ENCODE data around the gene MPPED2.

MPPED2 gene

DNA sequence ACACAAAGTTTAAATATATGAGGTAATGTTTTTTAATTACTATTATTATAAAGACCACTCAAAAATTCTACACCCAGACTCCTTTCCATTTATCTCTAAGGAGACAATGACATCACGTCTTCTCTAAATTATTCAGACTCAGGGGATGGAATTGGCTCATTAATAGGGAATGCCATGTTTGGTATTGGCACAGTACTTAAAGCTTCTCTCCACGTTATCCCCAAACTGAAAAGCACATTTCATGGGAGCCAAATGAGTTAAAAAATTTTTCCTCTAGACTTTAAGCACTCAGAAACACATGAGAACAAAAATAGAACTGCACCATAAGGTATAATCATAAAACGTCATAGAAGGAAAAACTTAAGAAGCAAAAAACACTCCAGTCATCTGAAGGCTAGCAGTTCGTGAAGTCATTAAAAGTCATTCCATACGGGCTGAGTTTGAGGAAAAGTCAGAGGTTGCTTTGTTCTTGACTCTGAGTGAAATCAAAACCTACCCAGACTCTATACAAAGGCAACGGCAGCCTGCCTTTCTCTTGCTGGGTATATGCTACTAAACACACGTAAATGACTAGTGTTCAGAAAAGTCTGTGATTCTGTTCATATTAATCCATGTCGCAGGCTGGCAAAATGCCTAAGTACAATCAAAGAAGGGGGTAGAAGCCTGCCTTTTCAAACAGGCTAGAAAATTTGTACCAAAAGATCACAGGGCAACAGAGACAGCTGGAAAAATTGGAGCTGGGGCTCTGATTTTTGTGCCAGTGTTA, 8.7 kb upstream of the MPPED2 start:
- H3K4me1 ChIP-seq (ENCODE audit: insufficient read depth, low read length), result no peaks in the 10 kb centered on the region
- no peaks in the 10 kb centered on the region for H3K36me3 ChIP-seq (ENCODE audit: insufficient read depth, low read length)
- TF ChIP-seq EZH2 (IDR thresholded peaks at IDR 0.05; ENCODE audit: borderline replicate concordance, low read depth, low read length, severe bottlenecking), result no peak
- TF ChIP-seq, protein P1, sequence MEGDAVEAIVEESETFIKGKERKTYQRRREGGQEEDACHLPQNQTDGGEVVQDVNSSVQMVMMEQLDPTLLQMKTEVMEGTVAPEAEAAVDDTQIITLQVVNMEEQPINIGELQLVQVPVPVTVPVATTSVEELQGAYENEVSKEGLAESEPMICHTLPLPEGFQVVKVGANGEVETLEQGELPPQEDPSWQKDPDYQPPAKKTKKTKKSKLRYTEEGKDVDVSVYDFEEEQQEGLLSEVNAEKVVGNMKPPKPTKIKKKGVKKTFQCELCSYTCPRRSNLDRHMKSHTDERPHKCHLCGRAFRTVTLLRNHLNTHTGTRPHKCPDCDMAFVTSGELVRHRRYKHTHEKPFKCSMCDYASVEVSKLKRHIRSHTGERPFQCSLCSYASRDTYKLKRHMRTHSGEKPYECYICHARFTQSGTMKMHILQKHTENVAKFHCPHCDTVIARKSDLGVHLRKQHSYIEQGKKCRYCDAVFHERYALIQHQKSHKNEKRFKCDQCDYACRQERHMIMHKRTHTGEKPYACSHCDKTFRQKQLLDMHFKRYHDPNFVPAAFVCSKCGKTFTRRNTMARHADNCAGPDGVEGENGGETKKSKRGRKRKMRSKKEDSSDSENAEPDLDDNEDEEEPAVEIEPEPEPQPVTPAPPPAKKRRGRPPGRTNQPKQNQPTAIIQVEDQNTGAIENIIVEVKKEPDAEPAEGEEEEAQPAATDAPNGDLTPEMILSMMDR (IDR thresholded peaks at IDR 0.05; ENCODE audit: borderline replicate concordance, extremely low read depth, low read length, poor library complexity, severe bottlenecking), result no peak
- no peak overlapping the region for H3K27ac ChIP-seq (ENCODE audit: low read length)
- H4K20me1 ChIP-seq (ENCODE audit: insufficient read depth, low read length), result no peaks in the 10 kb centered on the region
- no peak overlapping the region for H2AFZ ChIP-seq (ENCODE audit: low read depth, low read length)
- ATAC-seq (ENCODE audit: insufficient read depth, low read depth) (no peak), DNase-seq (no peak)
- H3K9me3 ChIP-seq (ENCODE audit: insufficient read depth, low read length, severe bottlenecking), result no peaks in the 10 kb centered on the region
- no peaks in the 10 kb centered on the region for H3K27me3 ChIP-seq (ENCODE audit: insufficient read depth, low read length, poor library complexity)
- H3K79me2 ChIP-seq (ENCODE audit: insufficient read depth, low read length), result no peaks in the 10 kb centered on the region
- no peak overlapping the region for H3K4me3 ChIP-seq (ENCODE audit: low read depth in 1 of 2, low read length in 2 of 2)
- no peak overlapping the region for H3K9ac ChIP-seq (ENCODE audit: low read depth, low read length)
- H3K4me2 ChIP-seq (ENCODE audit: insufficient read depth, low read length), result no peak overlapping the region

DNA sequence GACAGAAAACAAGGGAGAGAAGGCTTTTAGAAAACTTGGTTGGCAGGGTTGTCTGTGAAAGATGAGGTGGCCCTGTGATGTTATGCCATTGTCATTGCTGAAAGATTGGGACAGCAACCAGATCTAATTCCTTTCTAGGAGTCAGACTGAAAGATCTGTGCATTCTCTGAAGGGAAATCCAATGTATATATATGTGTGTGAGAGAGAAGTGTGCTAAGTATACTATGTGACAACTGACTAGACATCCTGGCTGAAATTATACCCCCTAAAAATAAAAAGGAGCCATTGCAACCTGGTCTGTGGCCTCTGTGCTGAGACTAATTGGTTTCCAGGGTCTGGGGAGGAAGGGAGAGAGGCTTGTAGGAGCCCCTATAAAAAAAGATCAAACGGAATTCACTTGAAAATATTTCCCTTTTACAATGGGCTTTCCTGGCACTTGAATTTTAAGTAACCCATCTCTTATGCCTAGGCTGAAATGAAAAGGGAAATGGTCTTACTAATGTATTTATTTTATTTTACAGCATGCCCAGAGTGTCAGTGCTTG, 1.2 kb upstream of the MPPED2 start:
- no peak overlapping the region for H3K9ac ChIP-seq (ENCODE audit: low read depth, low read length)

GRCh38 chr11:30585892-30586250, 282 bp downstream of the MPPED2 start:
- Histone ChIP-seq H3K4me3 (ENCODE audit: low read depth in 1 of 2, low read length in 2 of 2) (no peak overlapping the region), H3K36me3 (ENCODE audit: insufficient read depth, low read length) (no peaks in the 10 kb centered on the region), H3K9me3 (ENCODE audit: insufficient read depth, low read length, severe bottlenecking) (no peaks in the 10 kb centered on the region), H3K79me2 (ENCODE audit: insufficient read depth, low read length) (no peaks in the 10 kb centered on the region), H3K9ac (ENCODE audit: low read depth, low read length) (no peak overlapping the region), H3K27ac (ENCODE audit: low read length) (no peak overlapping the region), H3K4me1 (ENCODE audit: insufficient read depth, low read length) (no peaks in the 10 kb centered on the region), H2AFZ (ENCODE audit: low read depth, low read length) (no peak overlapping the region), H3K27me3 (ENCODE audit: insufficient read depth, low read length, poor library complexity) (no peaks in the 10 kb centered on the region), H4K20me1 (ENCODE audit: insufficient read depth, low read length) (no peaks in the 10 kb centered on the region), H3K4me2 (ENCODE audit: insufficient read depth, low read length) (no peak overlapping the region)
- ATAC-seq (ENCODE audit: insufficient read depth, low read depth) (no peak), DNase-seq (no peak)
- no peak for TF ChIP-seq EZH2 (IDR thresholded peaks at IDR 0.05; ENCODE audit: borderline replicate concordance, low read depth, low read length, severe bottlenecking)
- TF ChIP-seq, protein P1 (IDR thresholded peaks at IDR 0.05; ENCODE audit: borderline replicate concordance, extremely low read depth, low read length, poor library complexity, severe bottlenecking), result no peak

More for the DNA sequence above, 1.2 kb upstream of the MPPED2 start:
- ATAC-seq (ENCODE audit: insufficient read depth, low read depth) (no peak), DNase-seq (no peak)
- Histone ChIP-seq H3K4me3 (ENCODE audit: low read depth in 1 of 2, low read length in 2 of 2) (no peak overlapping the region), H3K4me1 (ENCODE audit: insufficient read depth, low read length) (no peaks in the 10 kb centered on the region), H3K27ac (ENCODE audit: low read length) (no peak overlapping the region), H3K27me3 (ENCODE audit: insufficient read depth, low read length, poor library complexity) (no peaks in the 10 kb centered on the region), H2AFZ (ENCODE audit: low read depth, low read length) (no peak overlapping the region), H3K9me3 (ENCODE audit: insufficient read depth, low read length, severe bottlenecking) (no peaks in the 10 kb centered on the region), H3K4me2 (ENCODE audit: insufficient read depth, low read length) (no peak overlapping the region), H3K36me3 (ENCODE audit: insufficient read depth, low read length) (no peaks in the 10 kb centered on the region), H4K20me1 (ENCODE audit: insufficient read depth, low read length) (no peaks in the 10 kb centered on the region), H3K79me2 (ENCODE audit: insufficient read depth, low read length) (no peaks in the 10 kb centered on the region)
- TF ChIP-seq EZH2 (IDR thresholded peaks at IDR 0.05; ENCODE audit: borderline replicate concordance, low read depth, low read length, severe bottlenecking), result no peak
- TF ChIP-seq, protein P1 (IDR thresholded peaks at IDR 0.05; ENCODE audit: borderline replicate concordance, extremely low read depth, low read length, poor library complexity, severe bottlenecking), result no peak

Measured in DND-41 (cell line).